IMR-90 (cell line): ENCODE results near the gene CFAP161. TPM values are rescaled to one million over a fixed set of nuclear protein-coding genes. Genes with fewer than 3 reads are reported as not detected.

Experiments used
- SMC3 ChIP-seq: fragments of 150-350 bp; IDR thresholded peaks from 2 replicates; pipeline ENCODE4 v1.6.1; 2016; ENCODE audit warnings: low read depth, mild to moderate bottlenecking, antibody characterized with exemption, low read length, moderate library complexity
- polyA plus RNA-seq, 3 experiments: library from polyadenylated mRNA; depleted of rRNA; stranded (reverse); fragments of >200 nt; gene quantifications; 2 replicates each; pipeline ENCODE4 v1.2.3, GENCODE V29; 2012; ENCODE audit warnings: low replicate concordance in 1 of 3
- total RNA-seq: library from RNA; depleted of rRNA; stranded (reverse); fragments of >200 nt; gene quantifications from 2 replicates; pipeline ENCODE4 v1.2.3, GENCODE V29; 2012
- TF ChIP-seq, protein P1 (sequence below): conservative IDR thresholded peaks from 2 replicates; pipeline ENCODE4 v1.5.1; 2012; ENCODE audit warnings: mild to moderate bottlenecking, low read depth, low read length, improper control_type of control experiment

CFAP161 gene
- total and polyA plus RNA-seq, 2 of the 4 experiments (the other 2 are of a cell fraction) = not detected

- TF ChIP-seq, protein P1, sequence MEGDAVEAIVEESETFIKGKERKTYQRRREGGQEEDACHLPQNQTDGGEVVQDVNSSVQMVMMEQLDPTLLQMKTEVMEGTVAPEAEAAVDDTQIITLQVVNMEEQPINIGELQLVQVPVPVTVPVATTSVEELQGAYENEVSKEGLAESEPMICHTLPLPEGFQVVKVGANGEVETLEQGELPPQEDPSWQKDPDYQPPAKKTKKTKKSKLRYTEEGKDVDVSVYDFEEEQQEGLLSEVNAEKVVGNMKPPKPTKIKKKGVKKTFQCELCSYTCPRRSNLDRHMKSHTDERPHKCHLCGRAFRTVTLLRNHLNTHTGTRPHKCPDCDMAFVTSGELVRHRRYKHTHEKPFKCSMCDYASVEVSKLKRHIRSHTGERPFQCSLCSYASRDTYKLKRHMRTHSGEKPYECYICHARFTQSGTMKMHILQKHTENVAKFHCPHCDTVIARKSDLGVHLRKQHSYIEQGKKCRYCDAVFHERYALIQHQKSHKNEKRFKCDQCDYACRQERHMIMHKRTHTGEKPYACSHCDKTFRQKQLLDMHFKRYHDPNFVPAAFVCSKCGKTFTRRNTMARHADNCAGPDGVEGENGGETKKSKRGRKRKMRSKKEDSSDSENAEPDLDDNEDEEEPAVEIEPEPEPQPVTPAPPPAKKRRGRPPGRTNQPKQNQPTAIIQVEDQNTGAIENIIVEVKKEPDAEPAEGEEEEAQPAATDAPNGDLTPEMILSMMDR = no peak
- no peak for TF ChIP-seq SMC3
These were observed 42.0 kb upstream of the CFAP161 start (continued) for GRCh38 chr15:81091889-81092558.
